Esophagus muscularis mucosa (tissue), 4 donors: Measurements from ENCODE around the gene TTLL3. TPM values are rescaled to one million over a fixed set of nuclear protein-coding genes. Genes with fewer than 3 reads are reported as not detected.
A peak's percentile ranks its signal among the peaks of the same experiment; 100 is the strongest.
"Not testable (repeated sequence)": the region's sequence is repeated elsewhere in the genome, so short reads cannot be mapped to it uniquely, and the experiment has no call there.

Source experiments
- DNase-seq: peaks from one replicate; pipeline ENCODE4 v3.0.0-alpha.2; 2017; ENCODE audit errors: extremely low spot score
- H3K27ac ChIP-seq, 4 donors: fragments of 200-600 bp; sonication (generic); replicated peaks in 1 of 4; 1 replicate in 3 of 4; 2 replicates in 1 of 4; pipeline ENCODE4 v1.5.1; 2016 to 2019; ENCODE audit warnings: mild to moderate bottlenecking in 1 of 4
- H3K27me3 ChIP-seq, 4 donors: fragments of 200-600 bp; sonication (generic); one replicate each; pipeline versions ENCODE4 v1.5.1 to v1.6.0; 2016 to 2019
- H3K36me3 ChIP-seq, 4 donors: fragments of 200-600 bp; sonication (generic); one replicate each; pipeline ENCODE4 v1.5.1; 2016 to 2019
- H3K4me1 ChIP-seq, 4 donors: fragments of 200-600 bp; sonication (generic); one replicate each; pipeline ENCODE4 v1.5.1; 2016 to 2019
- H3K4me3 ChIP-seq, 4 donors: fragments of 200-600 bp; sonication (generic); 1 replicate in 2 of 4; 2 replicates in 2 of 4; pipeline ENCODE4 v1.5.1; 2016 to 2019; ENCODE audit warnings: mild to moderate bottlenecking in 4 of 4, moderate library complexity in 1 of 4
- H3K9me3 ChIP-seq, 4 donors: fragments of 200-600 bp; sonication (generic); 1 replicate in 3 of 4; 2 replicates in 1 of 4; pipeline ENCODE4 v1.5.1; 2016 to 2019
- EP300 ChIP-seq: sonication (generic); formaldehyde crosslinking; IDR thresholded peaks from one replicate; pipeline ENCODE4 v1.6.1; 2017; ENCODE audit warnings: antibody characterized with exemption
- POLR2A ChIP-seq: fragments of 450-650 bp; IDR thresholded peaks from one replicate; pipeline ENCODE4 v1.6.1; 2017; ENCODE audit warnings: antibody characterized with exemption, moderate library complexity, mild to moderate bottlenecking, low read depth
- POLR2AphosphoS5 ChIP-seq, 2 donors: sonication (generic); formaldehyde crosslinking; IDR thresholded peaks; one replicate each; pipeline ENCODE4 v1.6.1; 2017; ENCODE audit warnings: antibody characterized with exemption in 2 of 2
- WGBS: methylation state at CpG from one replicate; pipeline ENCODE4 v1.1.5; 2018; 5-methylcytosine and 5-hydroxymethylcytosine counted together
- intact Hi-C: fragments of 100-400 bp; cut with DNase I; formaldehyde crosslinking; loops from one replicate; pipeline ENCODE4 v1.15.1; 2023
- total RNA-seq, 4 donors: library from RNA; depleted of rRNA; stranded (reverse); fragments of >200 nt; gene quantifications; one replicate each; pipeline versions ENCODE4 v1.1.0 to v1.2.1, GENCODE V29; 2016
- TF ChIP-seq, protein P1 (sequence below), 3 experiments: fragments of 200-600 bp in 2 of 3; fragments of 450-650 bp in 1 of 3; sonication (generic) in 2 of 3; IDR thresholded peaks; one replicate each; pipeline ENCODE4 v1.5.1; 2017 to 2019; ENCODE audit warnings: antibody characterized with exemption in 3 of 3, mild to moderate bottlenecking in 2 of 3, moderate library complexity in 1 of 3

TTLL3 gene
- total RNA-seq, 4 donors from 2014 or later: 15.5 to 56.5 (median 25.6) TPM

DNA sequence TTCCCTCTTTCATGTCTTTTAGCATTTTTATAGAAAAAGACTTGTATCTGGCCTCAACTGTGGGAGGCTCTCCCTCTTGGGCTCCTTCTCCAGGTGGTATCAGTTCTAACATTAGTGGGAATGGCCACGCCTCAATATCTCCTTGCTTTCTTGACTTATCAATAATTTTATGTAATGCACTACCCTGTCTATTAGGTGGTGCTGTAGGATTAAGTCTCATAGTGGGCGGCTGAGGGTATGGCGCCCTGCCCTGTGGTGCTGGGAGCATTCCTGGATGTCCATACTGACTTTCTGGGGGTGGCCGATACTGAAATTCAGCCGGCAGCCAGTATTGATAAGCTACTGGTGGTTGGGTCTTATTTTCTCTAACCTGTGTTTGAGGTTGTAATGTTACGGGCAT is 42.5 kb downstream of the TTLL3 start:
- Histone ChIP-seq H3K4me1 (no peaks in the 10 kb centered on the region), H3K4me3 (no peak overlapping the region), H3K27me3 (no peaks in the 10 kb centered on the region), H3K27ac (no peak overlapping the region), H3K9me3 (no peaks in the 10 kb centered on the region), H3K36me3 (no peaks in the 10 kb centered on the region)
- 92% methylated on average over 6 of the region's 6 CpGs for WGBS
- intact Hi-C loops: no loop called here
- no peak for TF ChIP-seq EP300
- no peak for TF ChIP-seq POLR2AphosphoS5 (IDR thresholded peaks at IDR 0.05)
- no peak for DNase-seq

DNA sequence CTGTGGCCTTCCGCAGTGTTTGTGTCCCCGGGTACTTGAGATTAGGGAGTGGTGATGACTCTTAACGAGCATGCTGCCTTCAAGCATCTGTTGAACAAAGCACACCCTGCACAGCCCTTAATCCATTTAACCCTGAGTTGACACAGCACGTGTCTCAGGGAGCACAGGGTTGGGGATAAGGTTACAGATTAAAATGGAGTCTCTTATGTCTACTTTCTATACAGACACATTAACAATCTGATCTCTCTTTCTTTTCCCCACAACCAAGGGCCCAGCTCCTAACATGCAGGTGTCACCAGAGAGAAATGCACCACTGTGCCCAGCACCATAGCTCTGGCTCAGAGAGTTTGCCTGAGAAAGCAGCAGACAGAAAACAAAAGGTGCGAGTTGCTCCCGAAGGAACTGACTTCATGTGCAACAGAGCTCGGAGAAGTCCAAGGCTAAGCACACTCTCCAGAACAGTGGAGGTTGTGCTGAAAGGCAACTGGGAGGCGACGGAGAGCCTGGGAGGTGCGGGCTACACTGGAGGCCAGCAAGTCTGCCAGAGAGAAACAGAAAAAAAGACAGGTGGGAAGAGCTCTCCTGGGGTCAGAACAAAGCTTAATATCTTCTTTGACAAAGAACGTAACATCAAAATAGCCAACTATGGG is 44.4 kb downstream of the TTLL3 start:
- H3K4me3 ChIP-seq, H3K36me3 ChIP-seq, H3K4me1 ChIP-seq, H3K9me3 ChIP-seq, DNase-seq, H3K27me3 ChIP-seq, H3K27ac ChIP-seq, intact Hi-C loops: not testable (repeated sequence)
- 82% methylated on average over 11 of the region's 11 CpGs for WGBS

DNA sequence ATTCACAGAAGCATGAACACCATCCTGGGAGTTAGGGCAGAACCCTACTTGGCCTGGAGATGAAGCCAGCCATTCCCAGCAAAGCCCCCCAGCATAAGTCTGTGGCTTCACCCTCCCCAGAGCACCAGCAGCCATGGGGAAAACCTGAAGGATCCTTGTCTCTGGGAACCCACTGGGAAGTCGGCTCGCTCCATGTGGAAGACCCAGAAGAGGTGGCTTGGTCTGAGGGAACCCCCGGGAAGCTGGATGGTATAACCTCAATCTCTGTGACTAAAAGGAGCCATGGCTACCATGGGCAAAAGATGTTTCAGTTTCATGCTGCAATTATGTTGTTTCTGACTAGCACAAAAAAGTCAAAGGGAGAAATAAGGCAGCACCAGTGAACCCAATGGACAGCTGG is 45.5 kb downstream of the TTLL3 start:
- Histone ChIP-seq H3K27ac (no peak overlapping the region), H3K4me3 (no peak overlapping the region), H3K36me3 (no peaks in the 10 kb centered on the region), H3K4me1 (no peaks in the 10 kb centered on the region), H3K27me3 (no peaks in the 10 kb centered on the region), H3K9me3 (no peaks in the 10 kb centered on the region)
- TF ChIP-seq POLR2A (no peak), EP300 (no peak), POLR2AphosphoS5 (IDR thresholded peaks at IDR 0.05) (no peak)
- TF ChIP-seq, protein P1, sequence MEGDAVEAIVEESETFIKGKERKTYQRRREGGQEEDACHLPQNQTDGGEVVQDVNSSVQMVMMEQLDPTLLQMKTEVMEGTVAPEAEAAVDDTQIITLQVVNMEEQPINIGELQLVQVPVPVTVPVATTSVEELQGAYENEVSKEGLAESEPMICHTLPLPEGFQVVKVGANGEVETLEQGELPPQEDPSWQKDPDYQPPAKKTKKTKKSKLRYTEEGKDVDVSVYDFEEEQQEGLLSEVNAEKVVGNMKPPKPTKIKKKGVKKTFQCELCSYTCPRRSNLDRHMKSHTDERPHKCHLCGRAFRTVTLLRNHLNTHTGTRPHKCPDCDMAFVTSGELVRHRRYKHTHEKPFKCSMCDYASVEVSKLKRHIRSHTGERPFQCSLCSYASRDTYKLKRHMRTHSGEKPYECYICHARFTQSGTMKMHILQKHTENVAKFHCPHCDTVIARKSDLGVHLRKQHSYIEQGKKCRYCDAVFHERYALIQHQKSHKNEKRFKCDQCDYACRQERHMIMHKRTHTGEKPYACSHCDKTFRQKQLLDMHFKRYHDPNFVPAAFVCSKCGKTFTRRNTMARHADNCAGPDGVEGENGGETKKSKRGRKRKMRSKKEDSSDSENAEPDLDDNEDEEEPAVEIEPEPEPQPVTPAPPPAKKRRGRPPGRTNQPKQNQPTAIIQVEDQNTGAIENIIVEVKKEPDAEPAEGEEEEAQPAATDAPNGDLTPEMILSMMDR (IDR thresholded peaks at IDR 0.05): no peak
- intact Hi-C loops: no loop called here
- 100% methylated on average over 1 of the region's 3 CpGs for WGBS
- no peak for DNase-seq

DNA sequence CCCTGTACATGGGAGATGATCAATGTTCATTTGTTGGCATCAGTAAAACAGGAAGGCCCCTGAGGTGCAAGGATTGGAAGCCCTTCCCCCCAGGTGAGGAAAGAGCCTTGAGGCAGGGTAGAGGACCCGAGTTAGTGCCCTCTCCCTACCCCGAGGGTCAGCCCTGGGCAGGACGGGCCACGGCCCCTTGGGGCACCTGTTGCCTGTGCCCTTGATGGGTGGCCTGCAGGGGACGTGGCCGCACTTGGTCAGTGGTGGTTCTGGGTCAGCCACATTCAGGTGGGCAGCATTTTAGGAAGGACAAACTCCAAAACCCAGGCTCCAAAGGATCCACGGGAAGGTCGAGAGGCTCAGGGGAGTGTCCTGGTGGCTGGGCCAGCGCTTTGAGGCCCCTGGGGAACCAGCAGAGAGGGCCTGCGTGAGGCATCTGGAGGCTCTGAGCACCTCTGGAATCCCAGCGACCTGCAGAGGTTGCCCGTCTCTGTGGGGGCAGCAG is 49.5 kb downstream of the TTLL3 start:
- Histone ChIP-seq H3K4me1 (peaks cover 11 to 29% (median 25%) of the 10 kb centered on the region in 4 donors), H3K4me3 (no peak overlapping the region), H3K27ac (no peak overlapping the region), H3K36me3 (no peaks in the 10 kb centered on the region), H3K27me3 (no peaks in the 10 kb centered on the region), H3K9me3 (no peaks in the 10 kb centered on the region)
- no peak for DNase-seq
- no peak for TF ChIP-seq POLR2A
- TF ChIP-seq EP300: no peak
- TF ChIP-seq POLR2AphosphoS5 (IDR thresholded peaks at IDR 0.05): no peak
- TF ChIP-seq, protein P1 (IDR thresholded peaks at IDR 0.05): no peak
- intact Hi-C loops: no loop called here
- 95% methylated on average over 7 of the region's 12 CpGs for WGBS

DNA sequence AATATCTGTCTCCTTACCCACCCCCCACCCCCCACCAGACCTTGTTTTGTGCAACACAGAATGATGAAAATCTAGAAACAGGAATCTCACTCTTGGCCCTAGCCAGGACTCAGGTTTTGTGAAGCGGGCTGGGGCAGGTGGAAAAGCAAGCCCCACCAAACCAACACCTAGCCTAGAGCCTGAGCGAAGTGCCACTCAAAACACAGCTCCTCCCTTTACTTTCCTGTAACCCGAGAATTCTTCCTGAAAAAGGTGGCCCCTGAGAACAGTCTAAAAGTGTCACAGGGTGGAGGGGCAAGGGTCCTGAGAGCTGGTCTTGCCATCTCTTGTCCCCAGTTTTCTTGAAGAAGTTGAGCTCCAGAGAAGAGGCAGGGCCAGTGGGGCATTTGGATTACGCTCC is 51.1 kb downstream of the TTLL3 start:
- no peak overlapping the region for H3K4me3 ChIP-seq
- WGBS: 94% methylated on average over 4 of the region's 4 CpGs
- H3K27ac ChIP-seq: peak overlapping the region in 1 of 4 donors; percentile 87
- intact Hi-C loops: no loop called here
- H3K36me3 ChIP-seq: no peaks in the 10 kb centered on the region
- no peaks in the 10 kb centered on the region for H3K27me3 ChIP-seq
- peaks cover 19 to 45% (median 41%) of the 10 kb centered on the region in 4 donors for H3K4me1 ChIP-seq
- no peak for DNase-seq
- no peaks in the 10 kb centered on the region for H3K9me3 ChIP-seq
- TF ChIP-seq, protein P1 (IDR thresholded peaks at IDR 0.05): no peak
- TF ChIP-seq POLR2AphosphoS5 (IDR thresholded peaks at IDR 0.05) (no peak), EP300 (no peak), POLR2A (no peak)

DNA sequence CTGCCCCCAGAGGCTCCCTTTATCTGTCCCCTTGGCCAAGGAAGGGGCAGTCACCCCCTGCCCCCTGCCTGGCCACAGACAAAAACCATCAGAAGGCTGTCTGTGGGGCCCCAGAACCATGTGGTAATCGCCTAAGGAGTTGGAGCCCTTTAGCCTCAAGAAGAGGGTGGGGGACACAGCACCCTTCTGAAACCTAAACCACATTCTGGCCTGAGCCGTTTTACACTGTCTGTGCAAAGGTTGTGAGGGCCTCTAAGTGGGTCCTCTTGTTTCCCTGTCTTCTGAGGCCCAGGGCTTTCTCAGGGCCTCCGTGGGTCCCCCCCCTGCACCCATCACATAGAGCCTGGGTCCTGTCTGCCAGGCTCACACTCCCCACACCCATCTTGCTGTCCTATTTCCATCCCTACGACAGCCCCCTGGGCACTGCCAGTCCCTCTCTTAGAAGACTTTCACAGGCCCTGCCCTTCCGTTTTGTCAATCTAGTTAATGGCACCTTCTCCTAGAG is 51.6 kb downstream of the TTLL3 start:
- no peaks in the 10 kb centered on the region for H3K9me3 ChIP-seq
- no peaks in the 10 kb centered on the region for H3K27me3 ChIP-seq
- H3K27ac ChIP-seq: peak overlapping the region in 3 of 4 donors; percentile 85 to 87 (median 86)
- H3K4me3 ChIP-seq: no peak overlapping the region
- 94% methylated on average over 5 of the region's 5 CpGs for WGBS
- peaks cover 19 to 50% (median 46%) of the 10 kb centered on the region in 4 donors for H3K4me1 ChIP-seq
- TF ChIP-seq, protein P1 (IDR thresholded peaks at IDR 0.05): no peak
- TF ChIP-seq POLR2AphosphoS5 (IDR thresholded peaks at IDR 0.05) (no peak), EP300 (no peak), POLR2A (no peak)
- DNase-seq: no peak
- H3K36me3 ChIP-seq: no peaks in the 10 kb centered on the region
- intact Hi-C loops: loop anchor here (2.0 kb wide), 1 partner anchor 53 kb away; no protein-coding TSS in a partner anchor
